Gastrocnemius medialis (tissue), 4 donors: ENCODE measurements around the gene TCF12.

Experiments used
- POLR2A ChIP-seq, 2 donors: fragments of 450-650 bp; IDR thresholded peaks; one replicate each; pipeline ENCODE4 v1.6.1; 2017; ENCODE audit warnings: antibody characterized with exemption in 2 of 2, mild to moderate bottlenecking in 2 of 2, moderate library complexity in 2 of 2
- TF ChIP-seq, protein P1 (sequence below), 5 experiments: fragments of 450-650 bp in 3 of 5; fragments of 200-600 bp in 2 of 5; sonication (generic) in 2 of 5; IDR thresholded peaks in 4 of 5; conservative IDR thresholded peaks in 1 of 5; 1 replicate in 4 of 5; 2 replicates in 1 of 5; pipeline ENCODE4 v1.5.1; 2016 to 2019; ENCODE audit warnings: antibody characterized with exemption in 5 of 5, mild to moderate bottlenecking in 3 of 5, moderate library complexity in 3 of 5

DNA sequence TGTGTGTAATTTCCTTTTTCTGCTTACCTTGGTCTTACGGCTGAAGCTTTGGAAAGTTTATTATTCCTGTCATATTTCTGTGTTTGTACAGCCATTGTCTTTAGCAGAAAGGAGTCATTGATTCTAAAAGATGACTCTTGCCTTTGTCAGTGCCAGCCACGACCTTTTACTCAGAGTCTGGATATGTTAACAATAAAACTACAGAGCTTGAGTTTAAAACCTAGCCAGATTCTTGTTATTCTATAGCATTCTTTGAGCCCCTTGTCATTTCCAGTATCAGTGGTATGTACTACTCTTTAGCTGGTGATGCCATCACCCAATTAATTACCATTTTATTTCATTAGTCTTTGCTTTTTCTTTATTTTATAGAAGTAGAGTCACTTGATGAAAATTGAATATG, 142.4 kb downstream of the TCF12 start:
- TF ChIP-seq, protein P1, sequence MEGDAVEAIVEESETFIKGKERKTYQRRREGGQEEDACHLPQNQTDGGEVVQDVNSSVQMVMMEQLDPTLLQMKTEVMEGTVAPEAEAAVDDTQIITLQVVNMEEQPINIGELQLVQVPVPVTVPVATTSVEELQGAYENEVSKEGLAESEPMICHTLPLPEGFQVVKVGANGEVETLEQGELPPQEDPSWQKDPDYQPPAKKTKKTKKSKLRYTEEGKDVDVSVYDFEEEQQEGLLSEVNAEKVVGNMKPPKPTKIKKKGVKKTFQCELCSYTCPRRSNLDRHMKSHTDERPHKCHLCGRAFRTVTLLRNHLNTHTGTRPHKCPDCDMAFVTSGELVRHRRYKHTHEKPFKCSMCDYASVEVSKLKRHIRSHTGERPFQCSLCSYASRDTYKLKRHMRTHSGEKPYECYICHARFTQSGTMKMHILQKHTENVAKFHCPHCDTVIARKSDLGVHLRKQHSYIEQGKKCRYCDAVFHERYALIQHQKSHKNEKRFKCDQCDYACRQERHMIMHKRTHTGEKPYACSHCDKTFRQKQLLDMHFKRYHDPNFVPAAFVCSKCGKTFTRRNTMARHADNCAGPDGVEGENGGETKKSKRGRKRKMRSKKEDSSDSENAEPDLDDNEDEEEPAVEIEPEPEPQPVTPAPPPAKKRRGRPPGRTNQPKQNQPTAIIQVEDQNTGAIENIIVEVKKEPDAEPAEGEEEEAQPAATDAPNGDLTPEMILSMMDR (IDR thresholded peaks at IDR 0.05 in 4 of 5, conservative IDR thresholded peaks at IDR 0.05 in 1 of 5), result no peak
- TF ChIP-seq POLR2A (IDR thresholded peaks at IDR 0.05), result no peak
